NCI-H1105 (cell line): Measurements from ENCODE around the gene AP1AR.

ENCODE experiments used
- DNase-seq: peaks from one replicate; lab custom pipeline; 2025; lab: John Stamatoyannopoulos, UW

AP1AR gene

GRCh38 chr4:112312610-112313239 lies 81.1 kb downstream of the AP1AR start:
- no peak for DNase-seq

DNA sequence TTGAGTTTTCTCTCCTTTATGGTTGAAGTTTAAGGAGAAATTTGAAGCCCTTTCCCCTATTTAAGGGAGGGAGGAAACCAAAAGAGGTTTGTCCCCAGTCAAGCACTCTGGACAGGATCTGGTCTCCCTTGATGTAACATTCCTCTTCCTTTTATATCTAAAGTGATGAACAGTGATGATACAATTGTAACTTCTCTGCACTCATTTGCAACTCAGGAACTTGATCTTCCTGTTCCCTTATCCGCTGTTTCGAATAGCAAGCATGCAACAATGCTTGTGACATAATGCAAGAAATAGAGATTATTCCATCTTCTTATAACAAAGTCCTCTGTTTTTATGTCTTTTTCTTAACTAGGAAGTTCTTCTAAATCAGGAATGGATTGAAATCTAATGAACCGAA lies 83.9 kb downstream of the AP1AR start:
- no peak for DNase-seq

DNA sequence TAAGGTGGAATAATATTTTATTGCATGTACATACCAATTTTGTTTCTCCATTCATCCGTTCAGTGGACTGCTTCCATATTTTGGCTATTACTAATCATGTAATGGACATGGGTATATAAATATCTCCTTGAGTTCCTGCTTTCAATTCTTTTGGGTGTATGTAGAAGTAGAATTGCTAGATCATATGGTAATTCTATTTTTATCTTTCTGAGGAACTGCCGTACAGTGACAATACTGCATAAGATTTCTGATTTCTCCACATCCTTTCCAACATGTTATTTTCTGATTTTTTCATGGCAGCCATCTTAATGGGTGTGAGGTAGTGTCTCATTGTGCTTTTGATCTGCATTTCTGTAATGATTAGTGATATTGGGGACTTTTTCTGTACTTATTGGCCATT lies 84.8 kb downstream of the AP1AR start:
- no peak for DNase-seq

DNA sequence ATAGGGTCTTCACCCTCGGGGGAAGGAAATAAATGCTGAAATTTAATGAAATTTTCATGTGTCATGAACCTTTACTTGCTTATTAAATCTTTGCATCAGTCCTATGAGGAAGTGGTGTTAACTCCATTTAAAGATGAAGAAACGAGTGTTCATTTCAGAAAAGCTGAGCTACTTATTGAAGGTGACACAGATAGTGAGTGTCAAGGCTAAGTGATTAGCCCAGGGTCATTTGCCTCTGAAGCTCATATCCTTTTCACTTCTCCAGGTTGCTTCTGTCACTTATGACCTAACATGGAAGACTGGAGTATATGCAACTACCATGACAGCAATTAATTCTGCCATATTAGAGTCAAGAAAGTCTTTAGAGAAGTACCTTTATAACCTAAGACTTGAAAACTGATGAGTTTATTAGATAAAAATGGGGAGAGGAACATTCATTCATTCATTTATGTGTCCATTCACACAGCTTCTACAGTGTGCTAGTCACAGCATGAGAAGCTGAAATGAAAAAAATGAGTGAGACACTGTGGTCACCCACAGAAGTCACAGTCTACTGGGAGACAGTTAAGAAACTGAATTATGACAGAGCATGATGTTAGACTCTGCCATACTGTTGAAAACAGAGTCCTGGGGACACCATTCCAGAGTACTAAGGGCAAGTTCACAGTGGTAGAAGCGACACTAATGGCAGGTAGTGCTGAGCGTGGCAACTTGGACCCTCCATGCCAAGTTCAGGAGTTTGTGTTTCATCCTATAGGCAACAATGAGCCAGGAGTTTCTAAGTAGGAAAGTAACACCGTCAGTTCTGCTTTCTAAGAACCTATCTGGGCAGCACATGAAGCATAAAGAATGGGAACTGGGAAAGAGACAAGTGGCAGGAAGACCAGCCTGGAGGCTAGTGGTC lies 86.9 kb downstream of the AP1AR start:
- DNase-seq, result no peak
